ENCODE data around the gene NUTM2A.
"Not testable (repeated sequence)": the region's sequence is repeated elsewhere in the genome, so short reads cannot be mapped to it uniquely, and the experiment has no call there.

The NUTM2A gene

GRCh38 chr10:87229211-87229610 lies 4.0 kb downstream of the NUTM2A start:
- not testable (repeated sequence) for DNase-seq; H3K9me3 ChIP-seq; H3K36me3 ChIP-seq; H3K4me3 ChIP-seq (ENCODE audit: low read depth, low read length); H3K4me1 ChIP-seq; H3K27me3 ChIP-seq

DNA sequence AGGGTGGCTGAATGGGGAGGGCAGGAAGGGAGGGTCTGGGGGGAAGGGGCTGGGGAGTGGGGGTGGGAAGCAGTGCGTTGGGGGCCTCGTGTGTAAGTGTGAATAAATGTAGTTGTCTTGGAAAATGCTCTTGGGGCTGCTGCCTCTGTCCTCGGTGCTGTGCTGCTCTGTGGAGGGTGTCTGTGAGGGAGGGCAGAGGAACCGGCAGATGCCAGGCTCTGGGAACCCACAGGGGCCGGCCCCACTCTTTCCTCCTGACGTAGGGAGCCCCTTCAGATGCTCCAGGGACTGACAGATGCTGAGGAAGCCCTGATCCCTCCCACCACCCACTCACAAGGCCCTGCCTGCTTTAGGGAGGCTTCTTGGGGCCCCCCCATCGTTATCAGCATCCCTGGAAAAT lies 9.6 kb downstream of the NUTM2A start:
- H3K4me1 ChIP-seq; DNase-seq; H3K4me3 ChIP-seq (ENCODE audit: low read depth, low read length); H3K36me3 ChIP-seq; H3K27me3 ChIP-seq; H3K9me3 ChIP-seq: not testable (repeated sequence)

GRCh38 chr10:87237244-87237643 lies 12.0 kb downstream of the NUTM2A start:
- not testable (repeated sequence) for H3K4me3 ChIP-seq (ENCODE audit: low read depth, low read length); H3K4me1 ChIP-seq; H3K36me3 ChIP-seq; H3K27me3 ChIP-seq; DNase-seq; H3K9me3 ChIP-seq

DNA sequence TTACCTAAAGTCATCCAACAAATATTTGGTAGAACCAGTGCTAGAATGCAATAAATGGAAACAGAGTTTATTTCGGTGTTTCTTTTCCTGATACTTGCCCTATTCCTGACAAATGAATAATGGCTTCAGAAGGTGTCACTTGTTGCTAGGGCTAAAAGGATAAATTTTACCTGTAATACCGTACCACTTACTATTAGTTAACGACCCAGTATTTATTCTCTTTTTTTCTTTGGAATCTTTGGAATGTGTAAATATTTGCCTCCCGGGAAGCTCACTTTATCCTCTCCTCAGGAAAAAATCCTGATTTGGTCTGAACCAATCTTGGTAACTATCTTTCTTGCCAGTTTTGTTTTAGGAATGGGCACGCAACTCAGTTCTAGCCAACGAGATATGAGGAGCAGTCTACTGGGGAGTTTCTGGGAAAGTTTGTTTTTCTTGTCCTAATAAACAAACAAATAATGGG lies 14.1 kb downstream of the NUTM2A start:
- not testable (repeated sequence) for DNase-seq; H3K9me3 ChIP-seq; H3K27me3 ChIP-seq; H3K36me3 ChIP-seq; H3K4me3 ChIP-seq (ENCODE audit: low read depth, low read length); H3K4me1 ChIP-seq

DNA sequence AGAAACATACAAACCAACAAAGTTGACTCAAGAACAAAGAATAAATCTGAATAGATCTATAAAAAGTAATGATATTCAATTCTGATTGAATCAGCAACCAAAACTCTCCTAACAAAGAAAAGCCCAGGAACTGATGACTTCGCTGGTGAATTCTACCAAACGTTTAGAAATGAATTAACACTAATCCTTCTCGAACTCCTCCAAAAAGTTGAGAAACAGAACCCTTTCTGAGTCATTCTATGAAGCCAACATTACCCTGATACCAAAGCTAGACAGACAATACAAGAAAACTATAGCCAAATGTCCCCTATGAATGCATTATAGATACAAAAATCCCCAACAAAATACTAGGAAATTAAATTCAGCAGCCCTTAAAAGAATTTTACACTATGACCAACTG lies 16.9 kb downstream of the NUTM2A start:
- H3K4me1 ChIP-seq; DNase-seq; H3K27me3 ChIP-seq; H3K4me3 ChIP-seq (ENCODE audit: low read depth, low read length); H3K36me3 ChIP-seq; H3K9me3 ChIP-seq: not testable (repeated sequence)

DNA sequence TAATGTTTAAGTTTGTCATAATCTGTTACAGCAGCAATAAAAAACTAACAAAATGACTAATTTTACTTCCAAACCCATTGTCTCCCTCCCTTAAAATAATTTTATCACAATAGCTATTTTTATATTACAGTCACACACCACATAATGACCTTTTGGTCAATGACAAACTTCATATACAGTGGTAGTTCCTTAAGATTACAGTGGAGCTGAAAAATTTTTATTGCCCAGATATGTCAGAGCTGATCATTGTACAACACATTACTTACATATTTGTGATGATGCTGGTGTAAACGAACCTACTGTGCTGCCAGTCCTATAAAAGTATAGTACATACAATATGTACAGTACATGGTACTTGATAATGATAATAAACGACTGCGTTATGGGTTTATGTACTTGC lies 22.1 kb downstream of the NUTM2A start:
- H3K27me3 ChIP-seq; DNase-seq; H3K4me1 ChIP-seq; H3K4me3 ChIP-seq (ENCODE audit: low read depth, low read length); H3K36me3 ChIP-seq; H3K9me3 ChIP-seq: not testable (repeated sequence)

GRCh38 chr10:87248818-87249353 lies 23.6 kb downstream of the NUTM2A start:
- H3K36me3 ChIP-seq; H3K9me3 ChIP-seq; H3K4me1 ChIP-seq; H3K4me3 ChIP-seq (ENCODE audit: low read depth, low read length); H3K27me3 ChIP-seq; DNase-seq: not testable (repeated sequence)

DNA sequence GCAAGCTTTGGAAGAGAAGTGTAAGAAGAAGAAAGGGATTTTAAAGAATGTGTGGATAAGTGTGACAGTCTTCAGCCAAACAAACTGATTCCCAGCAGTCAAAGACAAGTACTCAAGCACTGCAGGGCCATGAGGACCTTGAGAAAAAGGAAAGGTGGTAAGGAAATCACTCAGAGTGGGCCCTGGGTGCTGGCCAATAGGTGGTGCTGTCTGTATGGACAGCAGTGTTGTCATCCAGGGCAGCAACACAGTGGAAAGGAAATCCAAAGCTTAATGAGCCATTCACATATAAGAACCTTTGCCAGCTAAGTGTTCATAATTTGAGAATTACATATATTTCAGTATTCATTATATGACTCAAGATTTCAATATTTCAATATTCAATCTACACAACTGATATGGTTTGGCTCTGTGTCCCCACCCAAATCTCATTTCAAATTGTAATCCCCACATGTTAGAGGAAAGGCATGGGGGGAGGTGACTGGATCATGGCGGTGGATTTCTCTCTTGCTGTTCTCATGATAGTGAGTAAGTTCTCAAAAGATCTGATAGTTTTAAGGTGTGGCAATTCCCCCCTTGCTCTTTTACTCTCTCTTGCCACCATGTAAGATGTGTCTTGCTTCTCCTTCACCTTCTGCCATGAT lies 55.6 kb downstream of the NUTM2A start:
- H3K9me3 ChIP-seq; H3K27me3 ChIP-seq; DNase-seq; H3K4me1 ChIP-seq; H3K36me3 ChIP-seq; H3K4me3 ChIP-seq (ENCODE audit: low read depth, low read length): not testable (repeated sequence)
